Heart left ventricle (tissue), 16 donors: ENCODE measurements around the gene MPC2. TPM values are rescaled to one million over a fixed set of nuclear protein-coding genes. Genes with fewer than 3 reads are reported as not detected.
"Not testable (repeated sequence)": the region's sequence is repeated elsewhere in the genome, so short reads cannot be mapped to it uniquely, and the experiment has no call there.

Experiments used
- ATAC-seq, 4 donors: fragments of 200-7000 bp; cut with Tn5 transposase; one replicate each; pipeline ENCODE4 v1.9.1; 2020 to 2022; ENCODE audit warnings: moderate library complexity in 4 of 4, mild to moderate bottlenecking in 3 of 4, moderate number of reproducible peaks in 1 of 4
- DNase-seq, 5 donors: peaks; one replicate each; pipeline ENCODE4 v3.0.0-alpha.2; 2020
- H3K27ac ChIP-seq, 12 donors: fragments of 200-600 bp; sonication (generic) in 4 of 12; one replicate each; pipeline versions ENCODE4 v1.5.0 to v1.8.0; 2016 to 2022; ENCODE audit warnings: mild to moderate bottlenecking in 2 of 12
- H3K27me3 ChIP-seq, 9 donors: fragments of 200-600 bp; sonication (generic) in 2 of 9; one replicate each; pipeline versions ENCODE4 v1.5.1 to v1.8.0; 2016 to 2022; ENCODE audit warnings: mild to moderate bottlenecking in 3 of 9
- H3K36me3 ChIP-seq, 9 donors: fragments of 200-600 bp; sonication (generic) in 2 of 9; one replicate each; pipeline versions ENCODE4 v1.5.0 to v1.8.0; 2018 to 2022; ENCODE audit warnings: mild to moderate bottlenecking in 2 of 9
- H3K4me1 ChIP-seq, 12 donors: fragments of 200-600 bp; sonication (generic) in 4 of 12; one replicate each; pipeline versions ENCODE4 v1.5.0 to v1.8.0; 2016 to 2022; ENCODE audit warnings: mild to moderate bottlenecking in 3 of 12
- H3K4me3 ChIP-seq, 12 donors: fragments of 200-600 bp; sonication (generic) in 4 of 12; one replicate each; pipeline versions ENCODE4 v1.5.0 to v1.8.0; 2017 to 2022; ENCODE audit warnings: mild to moderate bottlenecking in 9 of 12, moderate library complexity in 4 of 12
- H3K9me3 ChIP-seq, 12 donors: fragments of 200-600 bp; sonication (generic) in 4 of 12; one replicate each; pipeline versions ENCODE4 v1.5.0 to v1.8.0; 2016 to 2022; ENCODE audit warnings: mild to moderate bottlenecking in 1 of 12
- CTCF ChIP-seq, 12 donors: fragments of 200-600 bp; sonication (generic) in 4 of 12; IDR thresholded peaks; one replicate each; pipeline versions ENCODE4 v1.5.0 to v1.8.0; 2018 to 2022; ENCODE audit warnings: antibody characterized with exemption in 12 of 12, mild to moderate bottlenecking in 5 of 12
- POLR2A ChIP-seq, 2 donors: fragments of 450-650 bp; IDR thresholded peaks; one replicate each; pipeline ENCODE4 v1.6.1; 2017; ENCODE audit warnings: antibody characterized with exemption in 2 of 2, mild to moderate bottlenecking in 2 of 2, moderate library complexity in 2 of 2
- WGBS, 4 donors: extraction: QIAGEN DNeasy Blood & Tissue Kit in 2 of 4; methylation state at CpG; one replicate each; pipeline versions ENCODE4 v1.1.5 to v1.1.7; 2013 to 2018; 5-methylcytosine and 5-hydroxymethylcytosine counted together
- intact Hi-C, 10 donors: fragments of 100-400 bp; cut with DNase I; formaldehyde crosslinking; loops; one replicate each; pipeline versions ENCODE4 v1.11.1 to v1.14.2; 2022
- polyA plus RNA-seq, 2 donors: library from polyadenylated mRNA; stranded (reverse); fragments of 200-250 nt; gene quantifications; one replicate each; pipeline ENCODE4 v1.2.3, GENCODE V29; 2013
- total RNA-seq, 9 donors: library from RNA; depleted of rRNA in 2 of 9; stranded (reverse); fragments of >200 nt in 2 of 9; fragmentation: NEBNext Ultra II Directional in 3 of 9; extraction: Animal tissue kit (Norgen Biotek cat#: 25700) in 3 of 9; gene quantifications; one replicate each; pipeline versions ENCODE4 v1.1.0 to v1.2.4, GENCODE V29; 2016 to 2023
- donor health status: ischemic (EF 13 %, LVEDD 7.1; RV severe dilation, severe dysfunction).
- donor health status: healthy with polysubstance abuse.
- donor health status: DM: no; HTN: yes; CAD: no.
- donor health status: DM: no; HTN: no; CAD: no.
- donor health status: ischemic (EF 25% LVEDD 6.9; RV normal size, moderate dysfunction).
- donor health status: ischemic (EF 25% LVEDD 5.7; RV mildly dilated, moderate dysfunction).
- donor health status: healthy.
- donor health status: DM: yes; HTN: yes; CAD: no.
- donor health status: ischemic (EF 35%, LVEDD 5.7; RV mildly dilated, moderate dysfunction).
- donor health status: nonischemic (EF 11% LVEDD 7.7; RV severe dilation, severe dysfunction).
- donor health status: DM: yes; HTN: yes; CAD: no.
- donor health status: PGD.
- donor health status: ischemic (EF 29% LVEDD 5.4; RV normal size, mild dysfunction).
- donor health status: nonischemic (EF 23%, LVEDD 6.1; RV moderate dilation, normal function).

MPC2 gene
- total and polyA plus RNA-seq, 11 donors: 69.5 to 260 (median 214) TPM

GRCh38 chr1:167871331-167871730 is 65.5 kb downstream of the MPC2 start:
- Histone ChIP-seq H3K9me3 (no peaks in the 10 kb centered on the region), H3K4me3 (no peak overlapping the region), H3K36me3 (no peaks in the 10 kb centered on the region), H3K4me1 (no peaks in the 10 kb centered on the region), H3K27ac (no peak overlapping the region), H3K27me3 (no peaks in the 10 kb centered on the region)
- intact Hi-C loops: no loop called here
- TF ChIP-seq CTCF (IDR thresholded peaks at IDR 0.05) (no peak), POLR2A (IDR thresholded peaks at IDR 0.05) (no peak)
- DNase-seq: no peak
- no peak for ATAC-seq

GRCh38 chr1:167869157-167870001 is 67.5 kb downstream of the MPC2 start:
- H3K4me1 ChIP-seq, ATAC-seq, H3K4me3 ChIP-seq, H3K27ac ChIP-seq, H3K36me3 ChIP-seq, intact Hi-C loops, H3K9me3 ChIP-seq, DNase-seq, H3K27me3 ChIP-seq: not testable (repeated sequence)
- WGBS, 4 donors: 57 to 66% (median 60%) methylated on average over 16 of the region's 16 CpGs

GRCh38 chr1:167866739-167867414 is 70.0 kb downstream of the MPC2 start:
- H3K27me3 ChIP-seq, H3K36me3 ChIP-seq, H3K4me1 ChIP-seq, H3K27ac ChIP-seq, DNase-seq, H3K4me3 ChIP-seq, ATAC-seq, intact Hi-C loops, H3K9me3 ChIP-seq: not testable (repeated sequence)
- 61 to 90% (median 89%) methylated on average over 2 to 8 of the region's 8 CpGs for WGBS, 4 donors

Other genes with a start within 250 kb of the MPC2 start
- 10 to 100 TPM; 21.2 to 56.3 (median 29.7) TPM for gene MPZL1, start 215.1 kb downstream of the MPC2 start, total RNA-seq
- gene MPZL1, start 215.1 kb downstream of the MPC2 start, polyA plus RNA-seq: 10 to 100 TPM in 1 of 2 donors, 1 to 10 TPM in 1; 7.0 to 29.4 TPM
- under 1 TPM in 8 of 9 donors, not detected in 1; 0.07 to 0.83 (median 0.48) TPM for gene ADCY10, start 22.9 kb downstream of the MPC2 start, total RNA-seq
- gene ADCY10, start 22.9 kb downstream of the MPC2 start, polyA plus RNA-seq: under 1 TPM; 0.19 to 0.25 TPM
- 100 to 1,000 TPM; 145 to 245 (median 180) TPM for gene DCAF6, start 389 bp downstream of the MPC2 start, total RNA-seq
- 100 to 1,000 TPM in 1 of 2 donors, 10 to 100 TPM in 1; 66.9 to 109 TPM for gene DCAF6, start 389 bp downstream of the MPC2 start, polyA plus RNA-seq
- gene GPR161, start 199.9 kb upstream of the MPC2 start, total RNA-seq: 1 to 10 TPM; 1.4 to 4.8 (median 2.4) TPM
- gene GPR161, start 199.9 kb upstream of the MPC2 start, polyA plus RNA-seq: 1 to 10 TPM in 1 of 2 donors, under 1 TPM in 1; 0.95 to 2.8 TPM
- 10 to 100 TPM; 26.9 to 39.4 (median 33.0) TPM for gene TIPRL, start 241.9 kb upstream of the MPC2 start, total RNA-seq
- gene TIPRL, start 241.9 kb upstream of the MPC2 start, polyA plus RNA-seq: 10 to 100 TPM; 11.8 to 31.7 TPM